ENCODE results near the gene PSMD11. TPM values are rescaled to one million over a fixed set of nuclear protein-coding genes. Genes with fewer than 3 reads are reported as not detected.

PSMD11 gene
- total RNA-seq, 1 experiment from 2014 or later: 121 TPM

GRCh38 chr17:32481193-32481592 lies 36.9 kb downstream of the PSMD11 start:
- H3K36me3 ChIP-seq (replicated peaks; ENCODE audit: control insufficient read depth, insufficient read depth, low read length): peaks cover 27% of the 10 kb centered on the region
- H3K4me3 ChIP-seq (ENCODE audit: insufficient read depth, low read depth, low read length): no peak overlapping the region
- no peaks in the 10 kb centered on the region for H3K27me3 ChIP-seq (ENCODE audit: control insufficient read depth, insufficient read depth, low read length)
- DNase-seq: no peak

GRCh38 chr17:32482568-32483320 lies 38.4 kb downstream of the PSMD11 start:
- no peak for DNase-seq
- Histone ChIP-seq H3K27me3 (ENCODE audit: control insufficient read depth, insufficient read depth, low read length) (no peaks in the 10 kb centered on the region), H3K36me3 (replicated peaks; ENCODE audit: control insufficient read depth, insufficient read depth, low read length) (peaks cover 21% of the 10 kb centered on the region), H3K4me3 (ENCODE audit: insufficient read depth, low read depth, low read length) (no peak overlapping the region)

- no peak overlapping the region for H3K4me3 ChIP-seq (ENCODE audit: insufficient read depth, low read depth, low read length)
- H3K36me3 ChIP-seq (replicated peaks; ENCODE audit: control insufficient read depth, insufficient read depth, low read length): peaks cover 18% of the 10 kb centered on the region
- peak; percentile 91 for DNase-seq
- H3K27me3 ChIP-seq (ENCODE audit: control insufficient read depth, insufficient read depth, low read length): no peaks in the 10 kb centered on the region
Observed at GRCh38 chr17:32483451-32484019, 39.2 kb downstream of the PSMD11 start.

DNA sequence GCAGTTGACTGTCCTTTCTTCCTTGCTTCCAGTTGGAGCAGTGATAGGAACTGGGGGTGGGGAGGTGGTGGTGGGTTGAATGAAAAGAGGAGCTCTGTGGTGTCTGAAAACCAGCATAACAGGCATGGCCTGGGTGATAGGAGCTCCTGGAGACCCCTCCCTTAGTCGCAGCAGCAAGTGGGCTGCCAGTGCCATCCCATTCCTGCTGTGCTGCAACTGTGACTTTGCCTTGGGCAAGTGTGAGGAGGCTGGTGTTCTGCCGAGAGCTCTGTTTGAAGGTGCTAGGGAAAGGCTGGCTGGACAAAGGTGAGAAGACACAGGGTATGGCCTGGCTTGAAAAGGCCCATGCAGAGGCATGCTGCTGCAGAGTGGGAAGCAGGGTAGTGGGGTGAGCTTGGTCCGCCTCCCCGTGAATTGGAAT lies 39.7 kb downstream of the PSMD11 start:
- no peak overlapping the region for H3K4me3 ChIP-seq (ENCODE audit: insufficient read depth, low read depth, low read length)
- no peak for DNase-seq
- H3K27me3 ChIP-seq (ENCODE audit: control insufficient read depth, insufficient read depth, low read length): no peaks in the 10 kb centered on the region
- H3K36me3 ChIP-seq (replicated peaks; ENCODE audit: control insufficient read depth, insufficient read depth, low read length): peaks cover 18% of the 10 kb centered on the region

DNA sequence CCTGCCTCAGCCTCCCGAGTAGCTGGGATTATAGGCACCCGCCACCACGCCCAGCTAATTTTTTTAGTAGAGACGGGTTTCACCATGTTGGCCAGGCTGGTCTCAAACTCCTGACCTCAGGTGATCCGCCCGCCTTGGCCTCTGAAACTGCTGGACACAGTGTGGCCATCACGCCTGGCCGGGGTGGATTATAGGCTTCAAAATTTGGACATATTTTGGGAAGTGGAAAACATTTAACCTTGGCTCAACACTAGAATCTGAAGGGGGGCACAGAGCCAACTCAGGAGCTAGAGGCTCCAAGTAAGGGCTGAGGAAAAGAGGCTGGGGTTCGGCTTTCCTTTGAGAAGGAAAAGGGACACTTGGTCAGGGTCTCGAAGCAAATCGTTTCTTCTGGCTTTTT lies 40.3 kb downstream of the PSMD11 start:
- DNase-seq: no peak
- Histone ChIP-seq H3K27me3 (ENCODE audit: control insufficient read depth, insufficient read depth, low read length) (no peaks in the 10 kb centered on the region), H3K4me3 (ENCODE audit: insufficient read depth, low read depth, low read length) (no peak overlapping the region), H3K36me3 (replicated peaks; ENCODE audit: control insufficient read depth, insufficient read depth, low read length) (peaks cover 17% of the 10 kb centered on the region)

- H3K4me3 ChIP-seq (ENCODE audit: insufficient read depth, low read depth, low read length): peak overlapping the region; percentile 35; the same call in 1 of the 2 replicates
- DNase-seq: no peak
- H3K36me3 ChIP-seq (replicated peaks; ENCODE audit: control insufficient read depth, insufficient read depth, low read length): peaks cover 16% of the 10 kb centered on the region
- H3K27me3 ChIP-seq (ENCODE audit: control insufficient read depth, insufficient read depth, low read length): no peaks in the 10 kb centered on the region
Observed at GRCh38 chr17:32485261-32486110, 41.2 kb downstream of the PSMD11 start.

DNA sequence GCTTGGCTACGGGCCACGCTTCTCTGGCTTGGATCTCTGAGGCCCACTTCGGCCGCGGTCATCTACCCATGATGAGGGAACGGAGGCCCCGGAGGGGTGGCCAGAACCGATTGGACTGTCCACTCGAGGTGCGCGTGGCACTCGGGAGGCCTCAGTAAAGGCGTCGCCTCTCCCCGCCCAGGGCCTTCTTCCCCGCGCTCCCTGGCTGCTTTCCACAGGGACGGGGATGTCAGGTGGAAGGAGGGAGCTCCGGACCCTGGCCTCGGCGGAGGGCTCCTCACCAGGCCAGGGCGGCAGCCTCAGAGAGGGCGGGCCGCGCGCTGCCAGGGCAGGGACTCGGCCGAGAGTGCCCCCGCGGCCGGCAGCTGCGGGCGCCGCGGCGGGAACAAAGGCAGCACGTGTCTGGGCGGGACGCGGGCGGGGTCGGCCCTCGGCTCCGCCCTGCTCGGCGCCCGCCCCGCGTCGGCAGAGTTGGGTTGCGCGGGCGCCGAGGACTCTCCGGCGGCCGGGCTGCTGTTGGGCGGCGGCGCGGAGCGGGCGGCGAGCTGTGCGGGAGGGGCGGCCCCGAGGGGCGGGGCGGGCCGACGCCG lies 41.9 kb downstream of the PSMD11 start:
- Histone ChIP-seq H3K27me3 (ENCODE audit: control insufficient read depth, insufficient read depth, low read length) (no peaks in the 10 kb centered on the region), H3K36me3 (replicated peaks; ENCODE audit: control insufficient read depth, insufficient read depth, low read length) (peaks cover 15% of the 10 kb centered on the region), H3K4me3 (ENCODE audit: insufficient read depth, low read depth, low read length) (peak overlapping the region; percentile 52)
- DNase-seq: peak; percentile 98

DNA sequence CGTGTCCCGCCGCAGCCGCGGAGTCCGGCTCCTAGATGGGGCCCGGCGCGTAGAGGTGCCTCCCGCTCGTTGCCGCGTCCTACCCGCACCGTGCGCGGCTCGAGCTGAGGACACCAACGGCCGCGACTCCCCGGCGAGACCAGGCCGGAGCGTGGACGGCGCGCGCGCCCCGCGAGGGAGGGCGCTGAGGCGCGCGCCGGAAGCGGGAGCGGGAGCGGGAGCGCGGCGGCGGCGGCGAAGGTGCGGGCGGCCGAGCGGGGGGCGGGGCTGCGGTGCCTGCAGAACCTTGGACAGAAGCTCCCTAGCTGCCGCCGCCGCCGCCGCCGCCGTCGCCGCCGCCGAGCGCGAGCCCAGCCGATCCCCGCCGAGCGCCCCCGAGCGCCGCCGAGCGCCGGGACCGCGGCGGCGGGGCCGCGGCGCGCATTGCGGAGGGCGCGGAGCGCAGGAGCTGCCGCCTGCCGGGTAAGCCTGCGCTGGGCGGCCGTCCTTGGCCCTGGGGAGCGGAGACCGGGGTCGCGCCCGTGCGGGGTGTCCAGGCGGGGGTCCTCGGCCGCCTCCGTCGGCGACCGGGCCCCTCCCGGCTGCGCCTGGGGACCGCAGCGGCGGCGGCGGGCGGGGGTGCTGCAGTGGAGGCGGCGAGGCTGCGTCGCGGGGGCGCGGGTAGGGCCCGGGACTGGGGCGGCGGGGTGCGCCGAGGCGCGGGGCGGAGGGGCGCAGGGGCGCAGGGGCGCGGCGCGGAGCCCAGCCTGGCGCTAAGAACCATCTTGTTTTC lies 42.6 kb downstream of the PSMD11 start, which contains the start of gene CDK5R1:
CDK5R1 (plus strand) TSS at position 293 of the 772 bp plus-strand sequence. CDS start 628 bp downstream, outside the sequence.
- H3K36me3 ChIP-seq (replicated peaks; ENCODE audit: control insufficient read depth, insufficient read depth, low read length): peaks cover 13% of the 10 kb centered on the region
- DNase-seq: peak; percentile 95
- no peaks in the 10 kb centered on the region for H3K27me3 ChIP-seq (ENCODE audit: control insufficient read depth, insufficient read depth, low read length)
- H3K4me3 ChIP-seq (ENCODE audit: insufficient read depth, low read depth, low read length): peak within 1 kb of the TSS; percentile 72

DNA sequence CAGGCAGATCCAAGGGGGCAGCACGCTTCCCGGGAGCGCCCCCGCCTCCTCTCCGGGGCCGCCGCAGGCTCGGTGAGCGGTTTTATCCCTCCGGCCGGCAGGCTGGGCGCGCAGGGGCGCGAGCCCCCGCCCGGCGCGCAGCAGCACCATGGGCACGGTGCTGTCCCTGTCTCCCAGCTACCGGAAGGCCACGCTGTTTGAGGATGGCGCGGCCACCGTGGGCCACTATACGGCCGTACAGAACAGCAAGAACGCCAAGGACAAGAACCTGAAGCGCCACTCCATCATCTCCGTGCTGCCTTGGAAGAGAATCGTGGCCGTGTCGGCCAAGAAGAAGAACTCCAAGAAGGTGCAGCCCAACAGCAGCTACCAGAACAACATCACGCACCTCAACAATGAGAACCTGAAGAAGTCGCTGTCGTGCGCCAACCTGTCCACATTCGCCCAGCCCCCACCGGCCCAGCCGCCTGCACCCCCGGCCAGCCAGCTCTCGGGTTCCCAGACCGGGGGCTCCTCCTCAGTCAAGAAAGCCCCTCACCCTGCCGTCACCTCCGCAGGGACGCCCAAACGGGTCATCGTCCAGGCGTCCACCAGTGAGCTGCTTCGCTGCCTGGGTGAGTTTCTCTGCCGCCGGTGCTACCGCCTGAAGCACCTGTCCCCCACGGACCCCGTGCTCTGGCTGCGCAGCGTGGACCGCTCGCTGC lies 43.3 kb downstream of the PSMD11 start:
- peak; percentile 73 for DNase-seq
- Histone ChIP-seq H3K4me3 (ENCODE audit: insufficient read depth, low read depth, low read length) (peak overlapping the region; percentile 72), H3K27me3 (ENCODE audit: control insufficient read depth, insufficient read depth, low read length) (no peaks in the 10 kb centered on the region), H3K36me3 (replicated peaks; ENCODE audit: control insufficient read depth, insufficient read depth, low read length) (peaks cover 11% of the 10 kb centered on the region)

GRCh38 chr17:32488177-32488542 lies 43.9 kb downstream of the PSMD11 start:
- Histone ChIP-seq H3K27me3 (ENCODE audit: control insufficient read depth, insufficient read depth, low read length) (no peaks in the 10 kb centered on the region), H3K36me3 (replicated peaks; ENCODE audit: control insufficient read depth, insufficient read depth, low read length) (peaks cover 11% of the 10 kb centered on the region), H3K4me3 (ENCODE audit: insufficient read depth, low read depth, low read length) (peak overlapping the region; percentile 72; the same call in 1 of the 2 replicates)
- DNase-seq: no peak

GRCh38 chr17:32488604-32489180 lies 44.4 kb downstream of the PSMD11 start:
- H3K4me3 ChIP-seq (ENCODE audit: insufficient read depth, low read depth, low read length): no peak overlapping the region

DNA sequence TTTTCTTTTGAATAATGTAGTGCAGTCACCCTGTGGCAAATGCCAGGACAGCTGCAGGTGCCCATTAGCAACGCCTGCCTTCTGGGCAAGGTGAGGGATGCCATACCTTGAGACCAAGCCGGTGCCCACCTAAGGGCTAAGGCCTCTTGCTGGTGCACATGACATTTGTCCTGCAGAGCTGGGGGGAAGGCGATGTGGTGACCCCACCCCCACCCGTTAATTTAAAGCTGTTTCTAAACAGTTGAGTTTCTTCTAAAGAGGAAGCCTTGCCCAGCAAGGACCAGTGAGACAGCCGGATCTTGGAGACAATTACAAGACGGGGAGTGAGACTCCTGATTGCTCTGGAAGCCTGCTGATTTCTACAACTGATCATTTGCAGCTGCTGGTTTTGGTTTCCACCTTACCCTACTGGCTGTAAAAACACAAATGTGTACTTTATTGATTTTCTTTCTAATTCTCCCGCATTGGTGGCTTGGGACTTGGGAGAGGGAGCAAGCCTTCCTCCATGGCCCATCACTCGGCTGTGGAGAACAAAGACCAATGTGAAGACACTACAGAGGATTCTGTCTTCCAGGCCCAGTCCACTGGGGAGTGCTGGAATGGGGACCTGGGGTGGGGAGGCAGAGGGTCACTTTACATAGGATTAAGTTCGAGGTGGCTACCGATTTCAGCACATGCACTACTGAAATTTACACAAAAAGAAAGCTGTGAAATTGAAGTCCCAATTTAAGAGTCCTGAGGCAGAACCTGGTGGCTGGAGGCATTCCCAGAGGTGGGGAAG lies 45.2 kb downstream of the PSMD11 start:
- Histone ChIP-seq H3K4me3 (ENCODE audit: insufficient read depth, low read depth, low read length) (no peak overlapping the region), H3K27me3 (ENCODE audit: control insufficient read depth, insufficient read depth, low read length) (no peaks in the 10 kb centered on the region), H3K36me3 (replicated peaks; ENCODE audit: control insufficient read depth, insufficient read depth, low read length) (peaks cover 11% of the 10 kb centered on the region)
- peak; percentile 58 for DNase-seq

More at GRCh38 chr17:32488604-32489180, 44.4 kb downstream of the PSMD11 start:
- Histone ChIP-seq H3K36me3 (replicated peaks; ENCODE audit: control insufficient read depth, insufficient read depth, low read length) (peaks cover 11% of the 10 kb centered on the region), H3K27me3 (ENCODE audit: control insufficient read depth, insufficient read depth, low read length) (no peaks in the 10 kb centered on the region)
- no peak for DNase-seq

Measured in H7 (cell line).